Nephron (organoid): ENCODE results near the gene TMEM204.
A peak's percentile ranks its signal among the peaks of the same experiment; 100 is the strongest.

ENCODE experiments used
- H3K27ac Mint-ChIP-seq, 3 experiments: 2 replicates each; pipeline ENCODE4 v1.8.0; 2020; ENCODE audit warnings: mixed read lengths in 3 of 3, mild to moderate bottlenecking in 2 of 3, moderate library complexity in 1 of 3
- H3K27me3 Mint-ChIP-seq: 2 replicates; pipeline ENCODE4 v1.8.0; 2021; ENCODE audit warnings: low read depth, mild to moderate bottlenecking, moderate library complexity, mixed read lengths
- H3K36me3 Mint-ChIP-seq: 2 replicates; pipeline ENCODE4 v1.8.0; 2020; ENCODE audit warnings: low read depth, mixed read lengths
- H3K4me1 Mint-ChIP-seq: 2 replicates; pipeline ENCODE4 v1.8.0; 2020; ENCODE audit warnings: mixed read lengths
- H3K4me3 Mint-ChIP-seq, 3 experiments: 2 replicates each; pipeline ENCODE4 v1.8.0; 2020; ENCODE audit warnings: mild to moderate bottlenecking in 3 of 3, mixed read lengths in 3 of 3, moderate library complexity in 2 of 3
- H3K9me3 Mint-ChIP-seq: 2 replicates; pipeline ENCODE4 v1.8.0; 2020; ENCODE audit warnings: mixed read lengths
- TF ChIP-seq, protein P1 (sequence below), 3 experiments: fragments of 200-600 bp; sonication (generic); IDR thresholded peaks; one replicate each; pipeline ENCODE4 v1.5.0; 2021; ENCODE audit warnings: antibody characterized with exemption in 3 of 3; ENCODE audit not compliant: unreplicated experiment in 3 of 3

Gene TMEM204

GRCh38 chr16:1533443-1533951 lies at the start of gene TMEM204:
TMEM204 (plus strand) TSS chr16:1533666; CDS start chr16:1534276, 610 bp downstream.
- Mint-ChIP-seq H3K4me3 (peak within 1 kb of the TSS; percentile 80 to 90 (median 87)), H3K9me3 (no peaks in the 10 kb centered on the region), H3K27ac (peak within 1 kb of the TSS; percentile 98 to 99 (median 98)), H3K36me3 (peaks cover 11% of the 10 kb centered on the region), H3K4me1 (peaks cover 39% of the 10 kb centered on the region), H3K27me3 (no peaks in the 10 kb centered on the region)
- TF ChIP-seq, protein P1, sequence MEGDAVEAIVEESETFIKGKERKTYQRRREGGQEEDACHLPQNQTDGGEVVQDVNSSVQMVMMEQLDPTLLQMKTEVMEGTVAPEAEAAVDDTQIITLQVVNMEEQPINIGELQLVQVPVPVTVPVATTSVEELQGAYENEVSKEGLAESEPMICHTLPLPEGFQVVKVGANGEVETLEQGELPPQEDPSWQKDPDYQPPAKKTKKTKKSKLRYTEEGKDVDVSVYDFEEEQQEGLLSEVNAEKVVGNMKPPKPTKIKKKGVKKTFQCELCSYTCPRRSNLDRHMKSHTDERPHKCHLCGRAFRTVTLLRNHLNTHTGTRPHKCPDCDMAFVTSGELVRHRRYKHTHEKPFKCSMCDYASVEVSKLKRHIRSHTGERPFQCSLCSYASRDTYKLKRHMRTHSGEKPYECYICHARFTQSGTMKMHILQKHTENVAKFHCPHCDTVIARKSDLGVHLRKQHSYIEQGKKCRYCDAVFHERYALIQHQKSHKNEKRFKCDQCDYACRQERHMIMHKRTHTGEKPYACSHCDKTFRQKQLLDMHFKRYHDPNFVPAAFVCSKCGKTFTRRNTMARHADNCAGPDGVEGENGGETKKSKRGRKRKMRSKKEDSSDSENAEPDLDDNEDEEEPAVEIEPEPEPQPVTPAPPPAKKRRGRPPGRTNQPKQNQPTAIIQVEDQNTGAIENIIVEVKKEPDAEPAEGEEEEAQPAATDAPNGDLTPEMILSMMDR (IDR thresholded peaks at IDR 0.05; ENCODE audit: unreplicated experiment in 3 of 3), result no peak

- no peaks in the 10 kb centered on the region for H3K4me1 Mint-ChIP-seq
- no peaks in the 10 kb centered on the region for H3K36me3 Mint-ChIP-seq
- no peak overlapping the region for H3K4me3 Mint-ChIP-seq
- H3K27ac Mint-ChIP-seq, result no peak overlapping the region
- peaks cover 23% of the 10 kb centered on the region for H3K27me3 Mint-ChIP-seq
- H3K9me3 Mint-ChIP-seq, result no peaks in the 10 kb centered on the region
- TF ChIP-seq, protein P1 (IDR thresholded peaks at IDR 0.05; ENCODE audit: unreplicated experiment in 3 of 3), result no peak
Measured at GRCh38 chr16:1485847-1486496, 47.5 kb upstream of the TMEM204 start.

DNA sequence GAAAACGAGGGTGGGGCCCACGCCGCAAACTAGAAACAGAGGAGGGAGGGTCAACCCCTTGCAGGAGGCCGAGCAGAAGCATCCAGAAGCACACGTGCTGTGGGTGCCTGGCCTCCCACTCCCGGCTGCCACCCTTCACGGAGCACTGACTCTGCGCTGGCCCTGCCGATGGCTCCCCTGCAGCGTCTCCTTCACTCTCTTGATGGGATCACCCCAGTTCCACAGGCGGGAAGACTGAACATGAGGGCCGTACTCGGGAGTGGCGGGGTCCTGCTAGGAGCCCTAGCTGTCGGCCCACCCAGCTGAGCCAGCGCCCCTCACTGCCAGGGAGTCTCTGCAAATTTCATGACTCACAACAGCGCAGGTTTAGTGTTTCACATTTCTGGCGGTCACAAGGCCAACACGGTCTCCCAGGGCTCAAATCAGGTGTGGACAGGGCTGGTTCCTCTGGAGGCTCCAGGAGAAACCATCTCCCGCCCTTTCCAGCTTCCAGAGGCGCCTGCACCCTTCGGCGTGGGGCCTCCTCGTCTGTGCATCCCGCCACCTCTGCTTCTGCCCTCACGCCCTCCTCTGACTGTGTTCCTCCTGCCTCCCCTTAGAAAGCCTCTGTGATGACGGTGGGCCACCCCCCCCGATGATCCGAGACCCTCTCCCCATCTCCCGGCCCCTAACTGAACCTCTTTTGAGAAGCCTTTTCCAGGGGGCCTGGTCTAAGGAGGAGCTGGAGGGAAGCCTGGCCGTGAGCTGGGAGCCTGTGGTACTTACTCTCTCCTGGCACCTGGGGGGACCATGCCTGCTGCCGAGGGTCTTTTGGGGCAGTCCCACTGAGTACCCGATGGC lies 46.7 kb upstream of the TMEM204 start:
- H3K4me3 Mint-ChIP-seq, result no peak overlapping the region
- H3K4me1 Mint-ChIP-seq, result no peaks in the 10 kb centered on the region
- H3K27me3 Mint-ChIP-seq, result peaks cover 23% of the 10 kb centered on the region
- H3K27ac Mint-ChIP-seq, result no peak overlapping the region
- no peaks in the 10 kb centered on the region for H3K36me3 Mint-ChIP-seq
- TF ChIP-seq, protein P1 (IDR thresholded peaks at IDR 0.05; ENCODE audit: unreplicated experiment in 3 of 3), result no peak
- H3K9me3 Mint-ChIP-seq, result no peaks in the 10 kb centered on the region

DNA sequence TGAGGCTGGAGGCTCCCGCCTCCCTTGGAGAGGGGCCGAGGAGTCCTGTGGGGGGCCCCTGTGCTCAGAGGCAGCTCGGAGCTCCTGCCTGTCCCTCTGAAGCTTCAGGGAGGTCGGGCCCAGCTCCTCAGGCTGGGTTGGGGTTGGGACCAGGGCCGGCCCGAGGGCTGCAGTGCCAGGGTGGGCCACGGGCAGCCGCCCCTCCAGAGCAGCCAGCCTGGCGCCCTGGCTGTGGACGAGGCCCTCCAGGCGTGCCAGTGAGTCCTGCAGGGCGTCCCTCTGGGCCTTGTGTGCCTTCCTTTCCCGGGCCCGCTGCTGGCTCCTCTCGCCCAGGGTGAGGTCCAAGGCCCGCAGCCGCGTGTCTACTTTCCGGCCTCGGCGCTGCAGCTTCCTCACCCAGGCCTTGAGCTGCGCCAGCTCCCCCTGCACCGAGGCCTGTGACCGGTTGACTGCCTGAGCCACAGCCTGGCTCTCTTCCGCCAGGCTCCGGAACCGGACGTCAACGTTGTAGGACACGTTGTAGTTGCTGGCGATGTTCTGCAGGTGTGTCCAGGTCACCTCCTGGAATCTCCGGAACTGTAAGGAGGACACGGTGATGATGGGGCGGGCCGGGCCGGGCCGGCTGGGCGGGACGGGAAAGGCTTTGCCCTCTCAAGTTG lies 45.9 kb upstream of the TMEM204 start:
- no peak overlapping the region for H3K4me3 Mint-ChIP-seq
- H3K36me3 Mint-ChIP-seq, result no peaks in the 10 kb centered on the region
- H3K9me3 Mint-ChIP-seq, result no peaks in the 10 kb centered on the region
- TF ChIP-seq, protein P1 (IDR thresholded peaks at IDR 0.05; ENCODE audit: unreplicated experiment in 3 of 3), result no peak
- peaks cover 25% of the 10 kb centered on the region for H3K27me3 Mint-ChIP-seq
- no peak overlapping the region for H3K27ac Mint-ChIP-seq
- H3K4me1 Mint-ChIP-seq, result peaks cover 1% of the 10 kb centered on the region

GRCh38 chr16:1488054-1488601 lies 45.3 kb upstream of the TMEM204 start:
- H3K27me3 Mint-ChIP-seq, result peaks cover 19% of the 10 kb centered on the region
- TF ChIP-seq, protein P1 (IDR thresholded peaks at IDR 0.05; ENCODE audit: unreplicated experiment in 3 of 3), result no peak
- no peaks in the 10 kb centered on the region for H3K9me3 Mint-ChIP-seq
- no peak overlapping the region for H3K4me3 Mint-ChIP-seq
- no peak overlapping the region for H3K27ac Mint-ChIP-seq
- no peaks in the 10 kb centered on the region for H3K36me3 Mint-ChIP-seq
- peaks cover 7% of the 10 kb centered on the region for H3K4me1 Mint-ChIP-seq
